SK-N-SH (cell line): ENCODE data around the gene MBNL1. TPM values are rescaled to one million over a fixed set of nuclear protein-coding genes. Genes with fewer than 3 reads are reported as not detected.

Experiments
- CTCF ChIA-PET: fragments of 300-600, 350-600 bp; formaldehyde crosslinking; extraction: SDS; loops from one replicate; lab custom pipeline; 2021; lab: Yijun Ruan, JAX
- POLR2A ChIA-PET: fragments of 350-600 bp; sonication (Branson Sonifier 250); formaldehyde crosslinking; extraction: SDS; loops from one replicate; lab custom pipeline; 2020; ENCODE audit warnings: antibody characterized with exemption, inconsistent platforms; lab: Yijun Ruan, JAX
- DNase-seq: peaks from one replicate; pipeline ENCODE4 v3.0.0; 2012
- H2AFZ ChIP-seq: fragments of 200-600 bp; sonication (generic); 2 replicates; pipeline ENCODE4 v1.8.1; 2016; ENCODE audit warnings: antibody characterized with exemption, mild to moderate bottlenecking, low read depth
- H3F3A ChIP-seq: fragments of 200-600 bp; sonication (generic); replicated peaks from 2 replicates; pipeline ENCODE3; 2016; ENCODE audit warnings: antibody characterized with exemption, mild to moderate bottlenecking; ENCODE audit not compliant: insufficient read depth
- H3K27ac ChIP-seq, 2 experiments: fragments of 200-500 bp in 1 of 2; fragments of 200-600 bp in 1 of 2; sonication (Bioruptor generic) in 1 of 2; sonication (generic), shearing (Covaris generic) in 1 of 2; 2 replicates each; pipeline versions ENCODE4 v1.5.1 to v1.6.1; 2014 to 2016; ENCODE audit warnings: low read depth in 2 of 2, inconsistent platforms in 1 of 2, low read length in 1 of 2, mild to moderate bottlenecking in 1 of 2, mixed read lengths in 1 of 2
- H3K27me3 ChIP-seq: fragments of 200-600 bp; sonication (generic), shearing (Covaris generic); 2 replicates; pipeline ENCODE4 v1.6.1; 2016; ENCODE audit warnings: mixed run types; ENCODE audit not compliant: insufficient read depth
- H3K36me3 ChIP-seq, 2 experiments: fragments of 200-500 bp in 1 of 2; fragments of 200-600 bp in 1 of 2; sonication (Bioruptor generic) in 1 of 2; sonication (generic) in 1 of 2; replicated peaks in 1 of 2; 2 replicates each; pipeline versions ENCODE3 to v1.5.1; 2014 to 2016; ENCODE audit warnings: low read length in 1 of 2, mild to moderate bottlenecking in 1 of 2; ENCODE audit not compliant: insufficient read depth in 2 of 2, control insufficient read depth in 1 of 2
- H3K4me1 ChIP-seq, 2 experiments: fragments of 200-500 bp in 1 of 2; fragments of 200-600 bp in 1 of 2; sonication (Bioruptor generic) in 1 of 2; sonication (generic), shearing (Covaris generic) in 1 of 2; 2 replicates each; pipeline versions ENCODE4 v1.5.1 to v1.6.1; 2014 to 2016; ENCODE audit warnings: low read depth in 1 of 2, low read length in 1 of 2, mixed run types in 1 of 2; ENCODE audit not compliant: insufficient read depth in 2 of 2, control insufficient read depth in 1 of 2
- H3K4me2 ChIP-seq: fragments of 200-600 bp; sonication (generic), shearing (Covaris generic); 2 replicates; pipeline ENCODE4 v1.6.1; 2017; ENCODE audit warnings: mixed run types
- H3K4me3 ChIP-seq, 2 experiments: fragments of 200-500 bp in 1 of 2; fragments of 200-600 bp in 1 of 2; sonication (Bioruptor generic) in 1 of 2; sonication (generic), shearing (Covaris generic) in 1 of 2; 2 replicates each; pipeline versions ENCODE4 v1.5.1 to v1.8.1; 2014 to 2016; ENCODE audit warnings: low read depth in 2 of 2, inconsistent platforms in 1 of 2, low read length in 1 of 2, mild to moderate bottlenecking in 1 of 2, mixed read lengths in 1 of 2, moderate library complexity in 1 of 2
- H3K79me2 ChIP-seq: fragments of 200-600 bp; sonication (generic); 2 replicates; pipeline ENCODE4 v1.8.1; 2017; ENCODE audit warnings: mild to moderate bottlenecking; ENCODE audit not compliant: insufficient read depth
- H3K9ac ChIP-seq: fragments of 200-600 bp; sonication (generic); 2 replicates; pipeline ENCODE4 v1.6.1; 2017; ENCODE audit warnings: mixed run types
- H3K9me2 ChIP-seq: fragments of 200-600 bp; sonication (generic); 2 replicates; pipeline ENCODE4 v1.6.1; 2017; ENCODE audit warnings: mixed run types
- H3K9me3 ChIP-seq: fragments of 200-600 bp; sonication (generic); 2 replicates; pipeline ENCODE4 v1.6.1; 2017; ENCODE audit warnings: mixed run types, mild to moderate bottlenecking, moderate library complexity
- H4K20me1 ChIP-seq: fragments of 200-600 bp; sonication (generic); 2 replicates; pipeline ENCODE4 v1.6.1; 2017; ENCODE audit warnings: mild to moderate bottlenecking, mixed run types; ENCODE audit not compliant: insufficient read depth
- CTCF ChIP-seq: fragments of 200-600 bp; sonication (generic); IDR thresholded peaks from 2 replicates; pipeline ENCODE4 v1.6.1; 2017; ENCODE audit warnings: antibody characterized with exemption, mild to moderate bottlenecking, moderate library complexity
- GATA2 ChIP-seq: sonication (generic); formaldehyde crosslinking; IDR thresholded peaks from 2 replicates; pipeline ENCODE4 v1.5.0; 2020; ENCODE audit warnings: mild to moderate bottlenecking, missing genetic modification reagents
- MEF2A ChIP-seq: IDR thresholded peaks from 2 replicates; pipeline ENCODE4 v1.4.0; 2012; ENCODE audit warnings: low read depth, borderline replicate concordance
- MXI1 ChIP-seq: IDR thresholded peaks from 2 replicates; pipeline ENCODE4 v1.6.1; 2012; ENCODE audit warnings: mild to moderate bottlenecking, low read depth, low read length, improper control_type of control experiment
- PBX3 ChIP-seq: IDR thresholded peaks from 2 replicates; pipeline ENCODE4; 2012
- POLR2AphosphoS5 ChIP-seq: IDR thresholded peaks from 2 replicates; pipeline ENCODE4 v1.6.1; 2012; ENCODE audit warnings: low read depth, low read length
- RCOR1 ChIP-seq: fragments of 150-350 bp; IDR thresholded peaks from 2 replicates; pipeline ENCODE4 v1.6.1; 2017; ENCODE audit warnings: antibody characterized with exemption, low read length
- REST ChIP-seq: IDR thresholded peaks from 2 replicates; pipeline ENCODE4 v1.6.1; 2012; ENCODE audit warnings: mild to moderate bottlenecking, low read depth, low read length, moderate library complexity
- TEAD4 ChIP-seq: IDR thresholded peaks from 2 replicates; pipeline ENCODE4 v1.4.0; 2012; ENCODE audit warnings: mild to moderate bottlenecking, borderline replicate concordance; ENCODE audit not compliant: insufficient read depth
- USF1 ChIP-seq: IDR thresholded peaks from 2 replicates; pipeline ENCODE4 v1.4.0; 2012; ENCODE audit warnings: low read depth, borderline replicate concordance
- polyA plus RNA-seq, 3 experiments: library from polyadenylated mRNA; depleted of rRNA; stranded (reverse); fragments of >200 nt; gene quantifications; 2 replicates each; pipeline ENCODE4 v1.2.3, GENCODE V29; 2012

The MBNL1 gene
- polyA plus RNA-seq, 1 of the 3 experiments (the other 2 are of a cell fraction), result 44.3 TPM

- TF ChIP-seq CTCF, result no peak
- TF ChIP-seq POLR2AphosphoS5, result no peak
- no peak for TF ChIP-seq REST
- no peak for TF ChIP-seq TEAD4
- no peak for TF ChIP-seq MEF2A
- no peak for TF ChIP-seq GATA2 (CRISPR knock-in tag)
- TF ChIP-seq RCOR1, result no peak
- no peak for TF ChIP-seq USF1
These were observed 93.4 kb downstream of the MBNL1 start (continued) for GRCh38 chr3:152362086-152362485.

- peaks cover 5 to 39% of the 10 kb centered on the region in 2 experiments for H3K36me3 ChIP-seq
- DNase-seq, result no peak
- ChIA-PET POLR2A (no interaction called here), CTCF (no interaction called here)
- peaks cover 42% of the 10 kb centered on the region for H3F3A ChIP-seq
- H4K20me1 ChIP-seq, result peaks cover 98% of the 10 kb centered on the region
- H3K79me2 ChIP-seq, result peaks cover 100% of the 10 kb centered on the region
- H3K9ac ChIP-seq, result no peak overlapping the region
- H3K4me2 ChIP-seq, result no peak overlapping the region
- H3K9me3 ChIP-seq, result no peaks in the 10 kb centered on the region
- no peak for TF ChIP-seq PBX3
- no peak for TF ChIP-seq MXI1
- no peak for TF ChIP-seq REST
- H3K9me2 ChIP-seq, result no peaks in the 10 kb centered on the region
- peaks cover 8 to 35% of the 10 kb centered on the region in 2 experiments for H3K4me1 ChIP-seq
- no peak overlapping the region for H3K4me3 ChIP-seq
- no peaks in the 10 kb centered on the region for H3K27me3 ChIP-seq
- H3K27ac ChIP-seq, result no peak overlapping the region; a peak in 1 of 4 replicates
- no peak overlapping the region for H2AFZ ChIP-seq
These were observed 95.5 kb downstream of the MBNL1 start for GRCh38 chr3:152364237-152364636.
